Stimulated activated CD4-positive, alpha-beta T cell treated with anti-CD3 and anti-CD28 coated beads, Interleukin-2, amount 100 ng/mL, for 24 hours (primary cell): Measurements from ENCODE around the gene LYVE1.
A peak's percentile ranks its signal among the peaks of the same experiment; 100 is the strongest.

Experiments used
- DNase-seq, 2 donors: peaks; one replicate each; pipeline ENCODE4 v3.0.0-alpha.2; 2020

The LYVE1 gene

GRCh38 chr11:10551845-10552352 lies 16.6 kb downstream of the LYVE1 start:
- no peak for DNase-seq

- DNase-seq: no peak
Measured at GRCh38 chr11:10551290-10551592, 17.2 kb downstream of the LYVE1 start.

- no peak for DNase-seq
Measured at GRCh38 chr11:10550503-10551289, 17.8 kb downstream of the LYVE1 start.

- no peak for DNase-seq
Measured at GRCh38 chr11:10544491-10545465, 23.7 kb downstream of the LYVE1 start.

- no peak for DNase-seq
Measured at GRCh38 chr11:10543782-10544181, 24.7 kb downstream of the LYVE1 start.

GRCh38 chr11:10542776-10543175 lies 25.7 kb downstream of the LYVE1 start:
- no peak for DNase-seq

- DNase-seq: no peak
Measured at GRCh38 chr11:10541561-10541930, 26.9 kb downstream of the LYVE1 start.

GRCh38 chr11:10540915-10541560 lies 27.4 kb downstream of the LYVE1 start, which contains the start of gene RNF141:
TSS of gene RNF141 (minus strand) at chr11:10541187. CDS start at chr11:10534158, 7,029 bp downstream.
- DNase-seq: peak; percentile 98 to 99

GRCh38 chr11:10540546-10540914 lies 27.9 kb downstream of the LYVE1 start:
- no peak for DNase-seq

- no peak for DNase-seq
Measured at GRCh38 chr11:10539339-10539738, 29.1 kb downstream of the LYVE1 start.

GRCh38 chr11:10538924-10539323 lies 29.5 kb downstream of the LYVE1 start:
- no peak for DNase-seq

GRCh38 chr11:10537600-10537999 lies 30.9 kb downstream of the LYVE1 start:
- DNase-seq: no peak

GRCh38 chr11:10534316-10534715 lies 34.1 kb downstream of the LYVE1 start:
- DNase-seq: no peak

GRCh38 chr11:10533323-10533722 lies 35.1 kb downstream of the LYVE1 start:
- DNase-seq: no peak

- DNase-seq: no peak
Measured at GRCh38 chr11:10532526-10532925, 35.9 kb downstream of the LYVE1 start.

- no peak for DNase-seq
Measured at GRCh38 chr11:10529279-10529678, 39.2 kb downstream of the LYVE1 start.

GRCh38 chr11:10528121-10528520 lies 40.3 kb downstream of the LYVE1 start:
- DNase-seq: no peak

GRCh38 chr11:10526974-10527918 lies 41.2 kb downstream of the LYVE1 start:
- DNase-seq: no peak

- no peak for DNase-seq
Measured at GRCh38 chr11:10524471-10524870, 44.0 kb downstream of the LYVE1 start.

GRCh38 chr11:10522921-10523320 lies 45.5 kb downstream of the LYVE1 start:
- no peak for DNase-seq

- no peak for DNase-seq
Measured at GRCh38 chr11:10522276-10522675, 46.2 kb downstream of the LYVE1 start.

GRCh38 chr11:10520562-10520961 lies 47.9 kb downstream of the LYVE1 start:
- no peak for DNase-seq
